Suprapubic skin (tissue), 4 donors: ENCODE measurements around the gene PGBD5. TPM values are rescaled to one million over a fixed set of nuclear protein-coding genes. Genes with fewer than 3 reads are reported as not detected.

Source experiments
- DNase-seq, 2 donors: peaks; one replicate each; pipeline ENCODE4 v3.0.0-alpha.2; 2019; ENCODE audit warnings: low spot score in 2 of 2
- H3K27ac ChIP-seq: fragments of 200-600 bp; sonication (generic); one replicate; pipeline ENCODE4 v1.5.1; 2019
- H3K27me3 ChIP-seq: fragments of 200-600 bp; sonication (generic); one replicate; pipeline ENCODE4 v1.5.1; 2019
- H3K36me3 ChIP-seq: fragments of 200-600 bp; sonication (generic); one replicate; pipeline ENCODE4 v1.5.1; 2019
- H3K4me1 ChIP-seq: fragments of 200-600 bp; sonication (generic); one replicate; pipeline ENCODE4 v1.5.1; 2019
- H3K4me3 ChIP-seq: fragments of 200-600 bp; sonication (generic); one replicate; pipeline ENCODE4 v1.5.1; 2019; ENCODE audit warnings: mild to moderate bottlenecking
- H3K9me3 ChIP-seq: fragments of 200-600 bp; sonication (generic); one replicate; pipeline ENCODE4 v1.5.1; 2019
- EP300 ChIP-seq: sonication (generic); formaldehyde crosslinking; IDR thresholded peaks from one replicate; pipeline ENCODE4 v1.6.1; 2017; ENCODE audit warnings: antibody characterized with exemption
- POLR2A ChIP-seq, 2 donors: fragments of 450-650 bp; IDR thresholded peaks; one replicate each; pipeline ENCODE4 v1.6.1; 2017; ENCODE audit warnings: antibody characterized with exemption in 2 of 2, mild to moderate bottlenecking in 2 of 2, moderate library complexity in 2 of 2
- POLR2AphosphoS5 ChIP-seq, 3 donors: sonication (generic); formaldehyde crosslinking; IDR thresholded peaks; one replicate each; pipeline ENCODE4 v1.6.1; 2017; ENCODE audit warnings: antibody characterized with exemption in 3 of 3
- WGBS: methylation state at CpG from one replicate; pipeline ENCODE4 v1.1.5; 2018; 5-methylcytosine and 5-hydroxymethylcytosine counted together
- total RNA-seq, 4 donors: library from RNA; depleted of rRNA; stranded (reverse); fragments of >200 nt; gene quantifications; one replicate each; pipeline ENCODE4 v1.1.0, GENCODE V29; 2016
- TF ChIP-seq, protein P1 (sequence below), 2 donors: fragments of 200-600 bp in 1 of 2; fragments of 450-650 bp in 1 of 2; sonication (generic) in 1 of 2; IDR thresholded peaks; one replicate each; pipeline ENCODE4 v1.5.1; 2016 to 2019; ENCODE audit warnings: antibody characterized with exemption in 2 of 2, mild to moderate bottlenecking in 1 of 2, moderate library complexity in 1 of 2

The PGBD5 gene
- total RNA-seq, 4 donors from 2014 or later: 0.16 to 1.4 (median 0.51) TPM

DNA sequence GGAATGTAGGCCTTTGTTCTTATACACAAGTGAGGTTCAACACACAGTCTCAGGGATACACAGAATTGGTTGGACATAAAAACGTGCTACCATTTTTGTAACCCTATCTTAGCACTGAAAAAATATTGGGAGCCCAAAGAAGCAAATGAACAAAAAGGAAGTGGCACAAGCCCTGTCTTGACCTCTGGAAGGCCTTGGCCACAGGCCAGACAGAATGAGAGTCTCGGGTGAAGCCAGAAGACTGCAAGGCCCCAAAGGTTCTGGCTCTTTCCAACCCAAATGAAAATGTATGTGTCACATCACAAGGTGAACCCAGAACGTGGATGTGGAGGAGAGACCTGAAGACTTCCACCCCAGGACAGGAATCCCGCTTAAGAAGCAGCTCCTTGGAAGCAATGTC is 57.3 kb downstream of the PGBD5 start:
- Histone ChIP-seq H3K27ac (no peak overlapping the region), H3K4me3 (no peak overlapping the region), H3K9me3 (no peaks in the 10 kb centered on the region), H3K27me3 (no peaks in the 10 kb centered on the region), H3K36me3 (no peaks in the 10 kb centered on the region), H3K4me1 (no peaks in the 10 kb centered on the region)
- no peak for DNase-seq
- 69% methylated on average over 4 of the region's 4 CpGs for WGBS
- TF ChIP-seq EP300 (no peak), POLR2A (IDR thresholded peaks at IDR 0.05) (no peak), POLR2AphosphoS5 (IDR thresholded peaks at IDR 0.05) (no peak)
- TF ChIP-seq, protein P1, sequence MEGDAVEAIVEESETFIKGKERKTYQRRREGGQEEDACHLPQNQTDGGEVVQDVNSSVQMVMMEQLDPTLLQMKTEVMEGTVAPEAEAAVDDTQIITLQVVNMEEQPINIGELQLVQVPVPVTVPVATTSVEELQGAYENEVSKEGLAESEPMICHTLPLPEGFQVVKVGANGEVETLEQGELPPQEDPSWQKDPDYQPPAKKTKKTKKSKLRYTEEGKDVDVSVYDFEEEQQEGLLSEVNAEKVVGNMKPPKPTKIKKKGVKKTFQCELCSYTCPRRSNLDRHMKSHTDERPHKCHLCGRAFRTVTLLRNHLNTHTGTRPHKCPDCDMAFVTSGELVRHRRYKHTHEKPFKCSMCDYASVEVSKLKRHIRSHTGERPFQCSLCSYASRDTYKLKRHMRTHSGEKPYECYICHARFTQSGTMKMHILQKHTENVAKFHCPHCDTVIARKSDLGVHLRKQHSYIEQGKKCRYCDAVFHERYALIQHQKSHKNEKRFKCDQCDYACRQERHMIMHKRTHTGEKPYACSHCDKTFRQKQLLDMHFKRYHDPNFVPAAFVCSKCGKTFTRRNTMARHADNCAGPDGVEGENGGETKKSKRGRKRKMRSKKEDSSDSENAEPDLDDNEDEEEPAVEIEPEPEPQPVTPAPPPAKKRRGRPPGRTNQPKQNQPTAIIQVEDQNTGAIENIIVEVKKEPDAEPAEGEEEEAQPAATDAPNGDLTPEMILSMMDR (IDR thresholded peaks at IDR 0.05): no peak

DNA sequence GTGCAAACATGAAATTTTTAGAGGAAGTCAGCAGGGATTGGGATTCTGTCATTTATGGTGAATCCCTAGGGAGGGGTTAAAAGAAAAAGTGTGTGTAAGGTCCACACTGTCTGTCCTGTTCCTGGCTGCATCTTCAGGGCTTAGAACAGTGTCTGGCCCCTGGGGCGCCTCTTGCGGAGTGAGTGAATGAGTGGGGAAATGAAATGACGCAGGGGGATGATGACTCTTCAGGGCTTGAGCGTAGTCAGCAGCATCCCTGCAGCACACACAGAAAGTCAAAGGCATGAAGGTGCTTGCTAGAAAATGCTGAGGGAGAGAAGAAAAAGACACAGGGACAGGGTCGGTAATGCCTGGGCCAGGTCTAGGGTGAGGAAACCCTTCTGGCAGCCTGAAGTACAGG is 57.8 kb downstream of the PGBD5 start:
- 95% methylated on average over 5 of the region's 5 CpGs for WGBS
- H3K27ac ChIP-seq: no peak overlapping the region
- H3K9me3 ChIP-seq: no peaks in the 10 kb centered on the region
- no peak for DNase-seq
- no peaks in the 10 kb centered on the region for H3K27me3 ChIP-seq
- TF ChIP-seq POLR2AphosphoS5 (IDR thresholded peaks at IDR 0.05): no peak
- no peak for TF ChIP-seq POLR2A (IDR thresholded peaks at IDR 0.05)
- no peak for TF ChIP-seq EP300
- TF ChIP-seq, protein P1 (IDR thresholded peaks at IDR 0.05): no peak
- H3K4me3 ChIP-seq: no peak overlapping the region
- no peaks in the 10 kb centered on the region for H3K36me3 ChIP-seq
- H3K4me1 ChIP-seq: no peaks in the 10 kb centered on the region

DNA sequence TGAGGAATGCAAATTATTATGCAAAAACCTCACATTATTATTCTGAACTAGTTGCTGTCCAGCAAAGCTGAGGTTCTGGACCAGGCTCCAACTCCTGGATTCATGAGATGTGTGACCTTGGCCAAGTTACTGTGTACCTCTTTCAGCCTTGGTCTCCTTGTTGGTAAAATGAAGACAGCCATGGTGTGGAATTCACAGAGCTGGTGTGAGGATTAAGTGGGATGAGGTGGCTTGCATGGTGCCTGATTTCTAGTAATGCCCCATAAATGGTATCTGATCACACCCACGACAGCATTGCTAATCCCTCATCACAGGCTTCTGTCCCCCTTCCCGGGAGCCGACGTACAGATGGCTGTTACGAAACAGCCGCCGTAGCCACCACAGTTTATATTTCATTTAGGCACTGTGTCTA is 59.6 kb downstream of the PGBD5 start:
- WGBS: 76% methylated on average over 7 of the region's 7 CpGs
- Histone ChIP-seq H3K9me3 (no peaks in the 10 kb centered on the region), H3K36me3 (no peaks in the 10 kb centered on the region), H3K27me3 (no peaks in the 10 kb centered on the region), H3K4me1 (no peaks in the 10 kb centered on the region), H3K27ac (no peak overlapping the region), H3K4me3 (no peak overlapping the region)
- DNase-seq: no peak
- TF ChIP-seq, protein P1 (IDR thresholded peaks at IDR 0.05): no peak
- TF ChIP-seq POLR2A (IDR thresholded peaks at IDR 0.05): no peak

DNA sequence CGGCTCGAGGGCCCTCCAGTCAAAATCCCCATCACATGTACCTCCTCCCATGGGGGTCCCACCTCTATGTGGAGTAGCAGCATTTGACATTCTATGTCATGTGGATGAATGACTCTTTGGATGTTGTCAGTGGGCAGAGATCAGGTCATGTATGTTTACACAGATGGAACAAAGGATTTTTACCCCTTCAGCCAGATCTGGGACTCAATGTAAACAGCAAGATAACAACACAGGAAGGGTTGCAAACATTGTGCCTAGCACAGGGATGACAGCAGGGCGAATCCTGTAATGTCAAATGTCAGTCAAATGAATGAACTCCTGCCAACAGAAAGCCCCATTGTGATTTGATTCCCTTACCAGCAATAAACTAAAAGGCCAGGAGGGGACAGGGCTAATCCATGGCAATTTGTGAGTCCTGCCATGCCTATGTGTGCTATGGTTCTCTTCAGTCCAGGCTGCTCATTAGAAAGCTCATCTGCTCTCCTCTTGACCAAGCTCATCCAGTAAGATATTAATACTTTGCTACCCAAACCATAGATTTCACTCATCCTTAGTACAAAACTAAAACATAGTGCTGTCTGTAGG is 60.3 kb downstream of the PGBD5 start:
- 89% methylated on average over 3 of the region's 3 CpGs for WGBS
- H3K36me3 ChIP-seq: no peaks in the 10 kb centered on the region
- no peak for DNase-seq
- H3K4me3 ChIP-seq: no peak overlapping the region
- no peaks in the 10 kb centered on the region for H3K27me3 ChIP-seq
- TF ChIP-seq POLR2AphosphoS5 (IDR thresholded peaks at IDR 0.05): no peak
- no peak for TF ChIP-seq POLR2A (IDR thresholded peaks at IDR 0.05)
- TF ChIP-seq, protein P1 (IDR thresholded peaks at IDR 0.05): no peak
- no peak for TF ChIP-seq EP300
- H3K9me3 ChIP-seq: no peaks in the 10 kb centered on the region
- no peaks in the 10 kb centered on the region for H3K4me1 ChIP-seq
- no peak overlapping the region for H3K27ac ChIP-seq

DNA sequence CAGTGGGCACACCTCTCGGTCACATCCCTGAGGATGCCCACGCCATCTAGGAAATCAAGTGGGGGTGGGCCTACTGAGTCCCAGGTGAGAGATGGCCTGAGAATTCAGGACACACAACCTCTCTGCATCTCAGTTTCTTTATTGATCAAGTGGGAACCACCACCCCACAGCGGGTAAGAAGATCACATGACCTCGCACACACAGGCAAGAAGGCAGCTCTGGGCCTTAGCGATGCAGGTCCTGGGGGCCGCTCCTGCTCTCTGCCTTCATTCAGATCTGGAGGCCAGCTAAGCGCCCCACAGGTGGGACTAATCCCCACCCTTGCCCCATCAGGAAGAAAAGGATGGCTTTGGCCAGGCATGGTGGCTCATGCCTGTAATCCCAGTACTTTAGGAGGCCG is 63.2 kb downstream of the PGBD5 start:
- Histone ChIP-seq H3K4me3 (no peak overlapping the region), H3K4me1 (no peaks in the 10 kb centered on the region), H3K9me3 (no peaks in the 10 kb centered on the region), H3K27ac (no peak overlapping the region), H3K36me3 (no peaks in the 10 kb centered on the region), H3K27me3 (no peaks in the 10 kb centered on the region)
- TF ChIP-seq, protein P1 (IDR thresholded peaks at IDR 0.05): no peak
- TF ChIP-seq EP300 (no peak), POLR2AphosphoS5 (IDR thresholded peaks at IDR 0.05) (no peak), POLR2A (IDR thresholded peaks at IDR 0.05) (no peak)
- no peak for DNase-seq
- WGBS: 100% methylated on average over 5 of the region's 8 CpGs
